CD4-positive, alpha-beta T cell (primary cell): ENCODE measurements around the gene HEXD. TPM values are rescaled to one million over a fixed set of nuclear protein-coding genes. Genes with fewer than 3 reads are reported as not detected.

Experiments used
- ATAC-seq: fragments of 200-7000 bp; cut with Tn5 transposase; one replicate; pipeline ENCODE4 v1.10.0; 2022; ENCODE audit warnings: mild to moderate bottlenecking; ENCODE audit not compliant: poor library complexity
- CTCF ChIA-PET: fragments of 350-600 bp; sonication (Branson Sonifier 250); formaldehyde crosslinking; loops from one replicate; lab custom pipeline; 2021; ENCODE audit warnings: antibody characterized with exemption, inconsistent platforms; lab: Charles Lee
- POLR2A ChIA-PET: fragments of 350-600 bp; sonication (Branson Sonifier 250); formaldehyde crosslinking; loops from one replicate; lab custom pipeline; 2021; ENCODE audit warnings: antibody characterized with exemption, inconsistent platforms; lab: Charles Lee
- DNase-seq, 14 experiments: peaks; one replicate each; pipeline ENCODE4 v3.0.0-alpha.2; 2013 to 2020; ENCODE audit warnings: mixed read lengths in 2 of 14
- H3K27ac ChIP-seq, 2 donors: one replicate each; pipeline versions ENCODE4 v1.5.1 to v1.7.0; 2013; ENCODE audit warnings: low read length in 2 of 2, low read depth in 1 of 2, mild to moderate bottlenecking in 1 of 2
- H3K27me3 ChIP-seq, 2 experiments: 1 replicate in 1 of 2; 2 replicates in 1 of 2; pipeline versions ENCODE4 v1.6.1 to v1.7.0; 2013; ENCODE audit warnings: low read length in 2 of 2, control low read depth in 1 of 2, mild to moderate bottlenecking in 1 of 2, moderate library complexity in 1 of 2; ENCODE audit not compliant: insufficient read depth in 2 of 2, control insufficient read depth in 1 of 2
- H3K36me3 ChIP-seq: one replicate; pipeline ENCODE4 v1.6.1; 2013; ENCODE audit warnings: low read length, control low read depth; ENCODE audit not compliant: insufficient read depth
- H3K4me1 ChIP-seq: one replicate; pipeline ENCODE4 v1.6.1; 2013; ENCODE audit warnings: low read length, control low read depth; ENCODE audit not compliant: insufficient read depth
- H3K4me3 ChIP-seq: one replicate; pipeline ENCODE4 v1.5.1; 2013; ENCODE audit warnings: mild to moderate bottlenecking, low read length, moderate library complexity
- H3K9me3 ChIP-seq, 2 experiments: 1 replicate in 1 of 2; 2 replicates in 1 of 2; pipeline versions ENCODE4 v1.6.1 to v1.7.0; 2013; ENCODE audit warnings: low read length in 2 of 2, mild to moderate bottlenecking in 2 of 2, control low read depth in 1 of 2, moderate library complexity in 1 of 2; ENCODE audit not compliant: control insufficient read depth in 1 of 2, insufficient read depth in 1 of 2
- H3K27ac Mint-ChIP-seq: one replicate; pipeline ENCODE4 v1.8.0; 2020; ENCODE audit warnings: mixed read lengths
- H3K27me3 Mint-ChIP-seq: one replicate; pipeline ENCODE4 v1.8.0; 2021; ENCODE audit warnings: mixed read lengths
- H3K36me3 Mint-ChIP-seq: one replicate; pipeline ENCODE4 v1.8.0; 2021; ENCODE audit warnings: low read depth, mixed read lengths
- H3K4me1 Mint-ChIP-seq: one replicate; pipeline ENCODE4 v1.8.0; 2021; ENCODE audit warnings: low read depth, mixed read lengths
- H3K4me3 Mint-ChIP-seq: one replicate; pipeline ENCODE4 v1.8.0; 2020; ENCODE audit warnings: mild to moderate bottlenecking, mixed read lengths
- H3K9me3 Mint-ChIP-seq: one replicate; pipeline ENCODE4 v1.8.0; 2020; ENCODE audit warnings: mixed read lengths
- intact Hi-C, 2 experiments: fragments of 100-400 bp; cut with DNase I in 1 of 2; cut with micrococcal nuclease in 1 of 2; formaldehyde crosslinking; loops; one replicate each; pipeline versions ENCODE4 v1.15.1 to v1.9.0; 2023 to 2025; cut with DNase I, micrococcal nuclease
- total RNA-seq, 174 experiments: library from RNA in 2 of 174; stranded (reverse) in 2 of 174; gene quantifications; one replicate each; pipeline ENCODE4 v1.2.3 and lab custom pipeline; 2021 to 2026
- TF ChIP-seq, protein P1 (sequence below): fragments of 200-600 bp; IDR thresholded peaks from one replicate; pipeline ENCODE4 v1.8.0; 2022; ENCODE audit warnings: antibody characterized with exemption, mild to moderate bottlenecking

The HEXD gene
- total RNA-seq, 2 experiments from 2014 or later = 27.8 to 31.2 TPM

DNA sequence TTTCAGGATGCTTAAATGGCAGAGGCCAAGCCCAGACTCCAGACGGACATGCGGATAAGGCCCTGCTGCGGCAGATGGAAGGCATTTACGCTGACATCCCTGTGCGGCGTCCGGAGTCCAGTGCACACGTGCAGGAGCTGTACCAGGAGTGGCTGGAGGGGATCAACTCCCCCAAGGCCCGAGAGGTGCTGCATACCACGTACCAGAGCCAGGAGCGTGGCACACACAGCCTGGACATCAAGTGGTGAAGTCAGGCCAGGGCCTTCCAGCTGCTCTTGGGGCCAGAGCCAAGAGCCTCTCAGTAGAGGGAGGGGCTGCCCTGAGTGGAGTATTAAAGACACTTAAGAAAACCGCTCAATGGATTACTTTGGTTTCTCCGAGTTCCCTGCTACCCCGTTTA is 69.8 kb downstream of the HEXD start:
- intact Hi-C loops = no loop called here
- ATAC-seq (no peak), DNase-seq (no peak)
- TF ChIP-seq, protein P1, sequence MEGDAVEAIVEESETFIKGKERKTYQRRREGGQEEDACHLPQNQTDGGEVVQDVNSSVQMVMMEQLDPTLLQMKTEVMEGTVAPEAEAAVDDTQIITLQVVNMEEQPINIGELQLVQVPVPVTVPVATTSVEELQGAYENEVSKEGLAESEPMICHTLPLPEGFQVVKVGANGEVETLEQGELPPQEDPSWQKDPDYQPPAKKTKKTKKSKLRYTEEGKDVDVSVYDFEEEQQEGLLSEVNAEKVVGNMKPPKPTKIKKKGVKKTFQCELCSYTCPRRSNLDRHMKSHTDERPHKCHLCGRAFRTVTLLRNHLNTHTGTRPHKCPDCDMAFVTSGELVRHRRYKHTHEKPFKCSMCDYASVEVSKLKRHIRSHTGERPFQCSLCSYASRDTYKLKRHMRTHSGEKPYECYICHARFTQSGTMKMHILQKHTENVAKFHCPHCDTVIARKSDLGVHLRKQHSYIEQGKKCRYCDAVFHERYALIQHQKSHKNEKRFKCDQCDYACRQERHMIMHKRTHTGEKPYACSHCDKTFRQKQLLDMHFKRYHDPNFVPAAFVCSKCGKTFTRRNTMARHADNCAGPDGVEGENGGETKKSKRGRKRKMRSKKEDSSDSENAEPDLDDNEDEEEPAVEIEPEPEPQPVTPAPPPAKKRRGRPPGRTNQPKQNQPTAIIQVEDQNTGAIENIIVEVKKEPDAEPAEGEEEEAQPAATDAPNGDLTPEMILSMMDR = no peak
- peaks cover 50% of the 10 kb centered on the region for H3K36me3 Mint-ChIP-seq
- no peaks in the 10 kb centered on the region for H3K9me3 Mint-ChIP-seq
- no peak overlapping the region for H3K4me3 Mint-ChIP-seq
- Histone ChIP-seq H3K4me3 (no peak overlapping the region), H3K4me1 (peaks cover 18% of the 10 kb centered on the region), H3K9me3 (no peaks in the 10 kb centered on the region), H3K36me3 (peaks cover 54% of the 10 kb centered on the region), H3K27me3 (no peaks in the 10 kb centered on the region), H3K27ac (no peak overlapping the region)
- POLR2A ChIA-PET = no interaction called here
- no peak overlapping the region for H3K27ac Mint-ChIP-seq
- no peaks in the 10 kb centered on the region for H3K27me3 Mint-ChIP-seq
- peaks cover 10% of the 10 kb centered on the region for H3K4me1 Mint-ChIP-seq
- CTCF ChIA-PET = no interaction called here

DNA sequence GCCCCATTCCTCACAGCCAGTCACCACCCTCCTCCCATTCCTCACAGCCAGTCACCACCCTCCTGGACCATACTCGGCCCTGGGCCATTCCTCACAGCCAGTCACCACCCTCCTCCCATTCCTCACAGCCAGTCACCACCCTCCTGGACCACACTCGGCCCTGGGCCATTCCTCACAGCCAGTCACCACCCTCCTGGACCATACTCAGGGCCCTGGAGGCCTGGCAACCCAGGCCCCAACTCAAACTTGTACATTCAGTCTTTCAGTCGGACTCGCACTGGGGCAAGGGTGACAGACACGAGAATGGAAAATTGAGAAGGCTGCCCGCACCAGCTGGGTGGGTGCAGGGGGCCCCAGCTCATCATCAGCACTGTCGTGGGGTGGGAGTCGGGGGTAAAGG is 71.0 kb downstream of the HEXD start:
- TF ChIP-seq, protein P1 = no peak
- H3K4me3 ChIP-seq = no peak overlapping the region
- no peaks in the 10 kb centered on the region for H3K27me3 Mint-ChIP-seq
- CTCF ChIA-PET = no interaction called here
- POLR2A ChIA-PET = no interaction called here
- no peak for DNase-seq
- H3K9me3 ChIP-seq = no peaks in the 10 kb centered on the region
- H3K9me3 Mint-ChIP-seq = no peaks in the 10 kb centered on the region
- no peaks in the 10 kb centered on the region for H3K27me3 ChIP-seq
- H3K4me1 Mint-ChIP-seq = peaks cover 10% of the 10 kb centered on the region
- no peak overlapping the region for H3K27ac Mint-ChIP-seq
- no peak overlapping the region for H3K27ac ChIP-seq
- intact Hi-C loops = no loop called here
- H3K4me1 ChIP-seq = peaks cover 22% of the 10 kb centered on the region
- no peak for ATAC-seq
- no peak overlapping the region for H3K4me3 Mint-ChIP-seq
- H3K36me3 ChIP-seq = peaks cover 42% of the 10 kb centered on the region
- peaks cover 42% of the 10 kb centered on the region for H3K36me3 Mint-ChIP-seq

- H3K9me3 Mint-ChIP-seq = no peaks in the 10 kb centered on the region
- H3K4me1 Mint-ChIP-seq = peaks cover 18% of the 10 kb centered on the region
- POLR2A ChIA-PET = no interaction called here
- H3K27ac Mint-ChIP-seq = no peak overlapping the region
- intact Hi-C loops = no loop called here
- Histone ChIP-seq H3K4me1 (peaks cover 30% of the 10 kb centered on the region), H3K27me3 (no peaks in the 10 kb centered on the region), H3K36me3 (peaks cover 33% of the 10 kb centered on the region), H3K9me3 (no peaks in the 10 kb centered on the region), H3K27ac (no peak overlapping the region), H3K4me3 (no peak overlapping the region)
- ATAC-seq = no peak
- H3K27me3 Mint-ChIP-seq = no peaks in the 10 kb centered on the region
- peaks cover 41% of the 10 kb centered on the region for H3K36me3 Mint-ChIP-seq
- H3K4me3 Mint-ChIP-seq = no peak overlapping the region
- no peak for DNase-seq
- TF ChIP-seq, protein P1 = no peak
- CTCF ChIA-PET = no interaction called here
Measured at GRCh38 chr17:82489851-82490511, 71.8 kb downstream of the HEXD start.
